Stimulated activated naive CD8-positive, alpha-beta T cell treated with anti-CD3 and anti-CD28 coated beads, Interleukin-15, Interleukin-2, amounts not matched to agents 100 ng/mL and 50 ng/mL, for 24 hours (primary cell): ENCODE measurements around the gene REXO4.

ENCODE experiments used
- H3K27ac Mint-ChIP-seq: one replicate; pipeline ENCODE4 v1.8.0; 2021; ENCODE audit warnings: mild to moderate bottlenecking, mixed read lengths
- H3K27me3 Mint-ChIP-seq: one replicate; pipeline ENCODE4 v1.8.0; 2021; ENCODE audit warnings: mixed read lengths
- H3K36me3 Mint-ChIP-seq: one replicate; pipeline ENCODE4 v1.8.0; 2021; ENCODE audit warnings: low read depth, mixed read lengths
- H3K4me1 Mint-ChIP-seq: one replicate; pipeline ENCODE4 v1.8.0; 2021; ENCODE audit warnings: low read depth, mixed read lengths
- H3K4me3 Mint-ChIP-seq: one replicate; pipeline ENCODE4 v1.8.0; 2021; ENCODE audit warnings: mild to moderate bottlenecking, mixed read lengths
- H3K9me3 Mint-ChIP-seq: one replicate; pipeline ENCODE4 v1.8.0; 2021; ENCODE audit warnings: mixed read lengths

REXO4 gene

GRCh38 chr9:133415170-133415569 is 2.6 kb downstream of the REXO4 start:
- peaks cover 59% of the 10 kb centered on the region for H3K36me3 Mint-ChIP-seq
- H3K27ac Mint-ChIP-seq: peak overlapping the region; percentile 21
- H3K27me3 Mint-ChIP-seq: no peaks in the 10 kb centered on the region
- peaks cover 46% of the 10 kb centered on the region for H3K4me1 Mint-ChIP-seq
- H3K4me3 Mint-ChIP-seq: peak overlapping the region; percentile 93
- no peaks in the 10 kb centered on the region for H3K9me3 Mint-ChIP-seq

DNA sequence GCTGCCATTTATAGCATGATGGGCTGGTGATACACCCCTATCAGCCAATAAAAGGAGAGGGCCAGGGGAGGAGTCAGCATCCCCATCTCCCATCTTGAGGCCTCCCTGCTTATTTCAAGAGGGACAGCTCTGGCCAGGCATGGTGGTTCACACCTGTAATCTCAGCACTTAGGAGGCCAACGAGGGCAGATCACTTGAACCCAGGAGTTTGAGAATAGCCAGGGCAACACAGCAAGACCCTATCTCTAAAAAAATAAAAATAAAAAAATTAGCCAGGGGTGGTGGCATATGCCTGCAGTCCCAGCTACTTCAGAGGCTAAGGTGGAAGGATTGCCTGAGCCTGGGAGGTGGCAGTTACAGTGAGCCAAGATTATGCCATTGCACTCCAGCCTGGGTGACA is 9.8 kb downstream of the REXO4 start:
- no peak overlapping the region for H3K4me3 Mint-ChIP-seq
- H3K27me3 Mint-ChIP-seq: no peaks in the 10 kb centered on the region
- peaks cover 68% of the 10 kb centered on the region for H3K36me3 Mint-ChIP-seq
- peaks cover 18% of the 10 kb centered on the region for H3K4me1 Mint-ChIP-seq
- no peak overlapping the region for H3K27ac Mint-ChIP-seq
- H3K9me3 Mint-ChIP-seq: no peaks in the 10 kb centered on the region

DNA sequence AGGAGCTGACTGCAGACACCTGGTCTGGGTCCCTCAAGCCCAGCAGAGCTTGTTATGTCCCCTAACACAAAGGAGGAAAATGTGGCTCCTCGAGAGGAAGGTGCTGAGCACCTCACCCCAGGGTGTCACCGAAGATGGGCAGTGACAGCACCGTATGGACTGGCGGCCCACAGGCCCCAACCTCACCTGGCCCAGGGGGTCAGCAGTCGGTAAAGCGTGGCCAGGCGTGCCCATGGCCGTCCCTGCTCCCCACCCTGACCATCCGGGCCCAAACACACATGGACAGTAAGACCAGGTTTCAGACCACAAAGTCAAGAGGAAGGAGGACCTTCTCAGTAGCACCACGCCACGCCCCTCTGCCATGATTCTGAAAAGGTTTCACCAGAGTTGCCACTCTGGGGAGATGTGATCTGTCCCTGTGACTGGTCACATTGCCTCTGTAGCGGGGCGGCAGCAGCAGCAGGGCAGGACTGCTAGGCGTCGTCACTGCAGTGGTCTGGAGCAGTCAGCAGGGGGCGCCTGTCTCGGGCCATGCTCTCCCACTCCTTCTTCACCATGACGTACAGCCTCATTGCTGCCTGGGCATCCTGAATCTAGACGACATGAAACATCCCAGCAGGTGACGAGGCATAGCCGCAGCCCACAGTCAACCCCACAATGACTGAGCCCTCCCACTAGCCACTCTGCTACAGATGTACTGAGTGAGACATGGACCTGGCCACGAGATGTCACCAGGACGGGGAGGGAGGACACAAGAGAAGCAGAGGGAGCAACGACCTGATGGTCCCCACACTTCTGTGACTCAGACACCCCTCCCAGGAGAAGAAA is 11.1 kb downstream of the REXO4 start:
- Mint-ChIP-seq H3K9me3 (no peaks in the 10 kb centered on the region), H3K36me3 (peaks cover 56% of the 10 kb centered on the region), H3K4me3 (no peak overlapping the region), H3K27me3 (no peaks in the 10 kb centered on the region), H3K27ac (peak overlapping the region; percentile 55), H3K4me1 (peaks cover 18% of the 10 kb centered on the region)

- Mint-ChIP-seq H3K9me3 (no peaks in the 10 kb centered on the region), H3K27ac (no peak overlapping the region)
Measured at GRCh38 chr9:133405508-133406438, 12.0 kb downstream of the REXO4 start.

GRCh38 chr9:133404454-133405002 is 13.3 kb downstream of the REXO4 start:
- Mint-ChIP-seq H3K9me3 (no peaks in the 10 kb centered on the region), H3K27me3 (no peaks in the 10 kb centered on the region), H3K36me3 (peaks cover 39% of the 10 kb centered on the region), H3K27ac (no peak overlapping the region), H3K4me3 (no peak overlapping the region), H3K4me1 (peaks cover 18% of the 10 kb centered on the region)

More at GRCh38 chr9:133405508-133406438, 12.0 kb downstream of the REXO4 start:
- Mint-ChIP-seq H3K4me1 (peaks cover 18% of the 10 kb centered on the region), H3K4me3 (no peak overlapping the region), H3K36me3 (peaks cover 49% of the 10 kb centered on the region), H3K27me3 (no peaks in the 10 kb centered on the region)

DNA sequence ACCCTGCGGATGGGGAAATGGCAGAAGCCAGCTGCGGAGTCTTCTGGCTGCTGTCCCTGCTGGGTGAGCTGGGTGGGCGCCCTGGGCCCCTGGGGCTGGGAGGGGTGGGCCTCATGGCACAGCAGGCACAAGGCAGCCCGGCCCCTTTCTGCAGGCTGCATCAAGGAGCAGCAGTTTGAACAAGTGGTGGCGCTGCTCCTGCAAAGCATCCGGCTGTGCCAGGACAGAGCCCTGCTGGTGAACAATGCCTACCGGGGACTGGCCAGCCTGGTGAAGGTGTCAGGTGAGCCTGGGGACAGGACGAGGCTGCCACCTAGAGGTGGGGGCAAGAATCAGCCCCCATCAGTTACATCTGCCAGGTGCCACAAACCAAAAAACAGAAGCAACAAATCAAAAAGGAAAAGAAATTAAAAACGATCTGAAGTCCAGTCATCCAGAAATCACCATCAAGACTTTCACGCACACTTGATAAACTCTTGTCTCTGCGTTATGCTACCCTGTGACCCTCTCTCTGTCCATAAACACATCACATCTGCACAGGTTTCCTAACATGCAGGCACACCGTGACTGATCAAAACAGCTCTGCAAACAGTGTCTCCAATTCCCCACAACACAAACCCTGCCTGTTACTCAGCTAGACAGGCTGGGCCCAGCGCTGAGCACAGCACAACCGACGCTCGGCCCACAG is 13.9 kb downstream of the REXO4 start:
- Mint-ChIP-seq H3K4me1 (peaks cover 18% of the 10 kb centered on the region), H3K4me3 (no peak overlapping the region), H3K27me3 (no peaks in the 10 kb centered on the region), H3K27ac (no peak overlapping the region), H3K9me3 (no peaks in the 10 kb centered on the region), H3K36me3 (peaks cover 33% of the 10 kb centered on the region)

DNA sequence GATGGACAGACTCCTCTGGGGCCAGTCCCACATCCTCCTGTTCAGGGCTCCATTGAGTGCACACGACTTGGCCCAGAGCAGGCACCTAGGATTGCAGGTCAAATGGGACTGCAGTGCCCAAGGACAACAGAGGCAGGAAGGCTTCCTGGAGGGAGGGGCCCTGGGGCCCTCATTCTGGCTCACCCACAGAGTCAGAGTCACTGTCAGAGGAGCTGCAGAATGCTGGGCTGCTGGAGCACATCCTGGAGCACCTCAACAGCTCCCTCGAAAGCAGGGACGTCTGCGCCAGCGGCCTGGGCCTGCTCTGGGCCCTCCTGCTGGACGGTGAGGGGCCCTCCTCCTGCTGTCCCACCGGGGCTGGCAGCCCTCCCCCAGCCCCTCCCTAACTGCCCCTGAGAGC is 15.1 kb downstream of the REXO4 start:
- H3K27me3 Mint-ChIP-seq: no peaks in the 10 kb centered on the region

GRCh38 chr9:133401588-133401987 is 16.2 kb downstream of the REXO4 start:
- Mint-ChIP-seq H3K4me3 (no peak overlapping the region), H3K27me3 (no peaks in the 10 kb centered on the region)

More for the DNA sequence above, 15.1 kb downstream of the REXO4 start:
- no peak overlapping the region for H3K4me3 Mint-ChIP-seq
- H3K36me3 Mint-ChIP-seq: peaks cover 30% of the 10 kb centered on the region
- no peaks in the 10 kb centered on the region for H3K9me3 Mint-ChIP-seq
- no peak overlapping the region for H3K27ac Mint-ChIP-seq
- H3K4me1 Mint-ChIP-seq: peaks cover 15% of the 10 kb centered on the region

GRCh38 chr9:133400292-133400691 is 17.5 kb downstream of the REXO4 start:
- H3K4me1 Mint-ChIP-seq: peaks cover 5% of the 10 kb centered on the region
- H3K9me3 Mint-ChIP-seq: no peaks in the 10 kb centered on the region
- peaks cover 6% of the 10 kb centered on the region for H3K36me3 Mint-ChIP-seq
- no peak overlapping the region for H3K4me3 Mint-ChIP-seq
- H3K27me3 Mint-ChIP-seq: no peaks in the 10 kb centered on the region
- H3K27ac Mint-ChIP-seq: no peak overlapping the region

More at GRCh38 chr9:133401588-133401987, 16.2 kb downstream of the REXO4 start:
- H3K9me3 Mint-ChIP-seq: no peaks in the 10 kb centered on the region
- no peak overlapping the region for H3K27ac Mint-ChIP-seq
- H3K4me1 Mint-ChIP-seq: peaks cover 5% of the 10 kb centered on the region
- peaks cover 19% of the 10 kb centered on the region for H3K36me3 Mint-ChIP-seq

GRCh38 chr9:133397895-133398294 is 19.9 kb downstream of the REXO4 start:
- no peaks in the 10 kb centered on the region for H3K36me3 Mint-ChIP-seq
- no peaks in the 10 kb centered on the region for H3K27me3 Mint-ChIP-seq
- H3K27ac Mint-ChIP-seq: no peak overlapping the region
- H3K9me3 Mint-ChIP-seq: no peaks in the 10 kb centered on the region
- no peak overlapping the region for H3K4me3 Mint-ChIP-seq
- H3K4me1 Mint-ChIP-seq: no peaks in the 10 kb centered on the region

GRCh38 chr9:133397370-133397769 is 20.4 kb downstream of the REXO4 start:
- Mint-ChIP-seq H3K27me3 (no peaks in the 10 kb centered on the region), H3K9me3 (no peaks in the 10 kb centered on the region), H3K4me3 (no peak overlapping the region), H3K36me3 (no peaks in the 10 kb centered on the region), H3K4me1 (no peaks in the 10 kb centered on the region), H3K27ac (no peak overlapping the region)

DNA sequence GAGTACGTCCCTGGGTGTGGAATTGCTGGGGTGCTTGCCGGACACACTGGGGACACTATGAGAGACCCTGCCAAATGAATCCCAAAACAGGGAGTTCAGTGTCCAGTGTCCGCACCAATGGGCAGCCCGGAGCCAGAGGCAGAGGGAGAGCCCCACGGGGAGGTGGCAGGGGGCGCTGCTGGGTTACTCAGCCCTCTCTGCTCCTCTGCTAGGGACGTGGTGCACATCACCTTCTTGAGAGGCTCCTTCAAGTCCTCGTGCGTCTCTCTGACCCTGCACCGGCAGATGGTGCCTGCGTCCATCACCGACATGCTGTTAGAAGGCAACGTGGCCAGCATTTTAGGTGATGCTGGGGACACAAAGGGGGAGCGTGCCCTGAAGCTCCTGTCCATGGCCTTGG is 20.9 kb downstream of the REXO4 start:
- H3K4me1 Mint-ChIP-seq: no peaks in the 10 kb centered on the region
- no peaks in the 10 kb centered on the region for H3K27me3 Mint-ChIP-seq
- H3K36me3 Mint-ChIP-seq: no peaks in the 10 kb centered on the region
- H3K9me3 Mint-ChIP-seq: no peaks in the 10 kb centered on the region
- no peak overlapping the region for H3K4me3 Mint-ChIP-seq
- H3K27ac Mint-ChIP-seq: no peak overlapping the region

DNA sequence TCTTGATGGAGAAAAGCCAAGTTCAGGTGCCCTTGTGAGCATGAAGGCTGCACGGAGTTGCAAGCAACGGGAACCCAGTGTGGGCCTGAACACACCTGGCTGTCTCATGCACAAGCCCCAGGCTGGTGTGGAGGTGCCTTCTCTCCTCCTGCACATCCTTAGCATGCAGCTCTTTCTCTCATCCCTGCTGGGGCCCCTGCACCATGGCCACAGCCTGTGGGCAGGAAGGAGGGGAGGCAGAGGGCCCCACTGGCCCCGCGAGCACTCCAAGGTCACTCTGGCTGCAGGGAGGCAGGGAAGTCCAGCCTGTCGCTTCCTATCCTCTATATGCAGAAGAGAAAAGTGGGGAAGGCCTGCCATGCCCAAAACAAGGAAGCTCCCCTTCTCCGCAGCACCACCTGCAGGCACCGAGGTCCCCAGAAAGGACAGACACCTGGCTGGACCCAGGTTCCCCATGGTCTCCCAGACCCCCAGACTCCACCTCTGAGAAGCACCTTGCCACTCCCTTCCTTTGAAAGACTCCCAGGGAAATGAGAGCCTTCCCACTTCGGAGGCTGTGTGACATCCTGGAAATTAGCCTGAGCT is 23.0 kb downstream of the REXO4 start:
- Mint-ChIP-seq H3K4me1 (no peaks in the 10 kb centered on the region), H3K36me3 (no peaks in the 10 kb centered on the region), H3K27ac (no peak overlapping the region), H3K9me3 (no peaks in the 10 kb centered on the region), H3K27me3 (peaks cover 1% of the 10 kb centered on the region), H3K4me3 (no peak overlapping the region)

DNA sequence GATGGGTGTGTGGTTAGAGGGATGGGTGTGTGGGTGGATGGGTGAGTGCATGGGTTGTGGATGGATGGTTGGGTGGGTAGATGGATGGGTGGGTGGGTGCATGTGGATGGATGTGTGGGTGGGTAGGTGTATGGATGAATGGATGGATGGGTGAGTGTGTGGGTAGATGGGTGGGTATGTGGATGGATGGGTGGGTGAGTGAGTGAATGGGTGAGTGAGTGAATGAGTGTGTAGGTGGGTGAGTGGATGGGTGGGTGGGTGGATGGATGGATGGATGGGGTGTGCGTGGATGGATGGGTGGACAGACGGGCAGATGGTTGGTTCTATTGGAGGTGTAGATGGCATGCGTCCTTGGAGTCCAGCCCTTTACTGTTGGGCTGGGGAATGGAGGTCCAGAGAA is 24.4 kb downstream of the REXO4 start:
- Mint-ChIP-seq H3K9me3 (no peaks in the 10 kb centered on the region), H3K4me3 (no peak overlapping the region), H3K27me3 (peaks cover 3% of the 10 kb centered on the region), H3K27ac (no peak overlapping the region), H3K36me3 (no peaks in the 10 kb centered on the region), H3K4me1 (no peaks in the 10 kb centered on the region)
